H9 (cell line): ENCODE measurements around the gene COL4A2. TPM values are rescaled to one million over a fixed set of nuclear protein-coding genes. Genes with fewer than 3 reads are reported as not detected.
A peak's percentile ranks its signal among the peaks of the same experiment; 100 is the strongest.

Experiments
- DNase-seq: peaks from one replicate; pipeline ENCODE4 v3.0.0-alpha.2; 2017
- H2AFZ ChIP-seq: one replicate; pipeline ENCODE4 v1.6.1; 2013; ENCODE audit warnings: mild to moderate bottlenecking, low read length, control low read depth, moderate library complexity
- H2AK5ac ChIP-seq: 2 replicates; pipeline ENCODE4 v1.6.1; 2013; ENCODE audit warnings: low read length, control low read depth, mixed read lengths; ENCODE audit not compliant: insufficient read length
- H2BK120ac ChIP-seq: one replicate; pipeline ENCODE4 v1.6.1; 2013; ENCODE audit warnings: low read depth, mild to moderate bottlenecking, low read length, control low read depth, inconsistent platforms; ENCODE audit not compliant: poor library complexity, severe bottlenecking
- H2BK12ac ChIP-seq: 2 replicates; pipeline ENCODE4 v1.6.1; 2013; ENCODE audit warnings: low read length, control low read depth, mixed read lengths, low read depth; ENCODE audit not compliant: insufficient read length
- H2BK15ac ChIP-seq: 2 replicates; pipeline ENCODE4 v1.6.1; 2013; ENCODE audit warnings: low read depth, low read length, control low read depth
- H2BK20ac ChIP-seq: one replicate; pipeline ENCODE4 v1.6.1; 2013; ENCODE audit warnings: low read depth, mild to moderate bottlenecking, low read length, control low read depth, inconsistent platforms; ENCODE audit not compliant: poor library complexity, severe bottlenecking
- H2BK5ac ChIP-seq: 2 replicates; pipeline ENCODE4 v1.6.1; 2013; ENCODE audit warnings: low read length, control low read depth, mixed read lengths; ENCODE audit not compliant: insufficient read length
- H3K14ac ChIP-seq: 2 replicates; pipeline ENCODE4 v1.6.1; 2013; ENCODE audit warnings: low read length, control low read depth; ENCODE audit not compliant: insufficient read depth
- H3K18ac ChIP-seq: 2 replicates; pipeline ENCODE4 v1.6.1; 2013; ENCODE audit warnings: low read depth, mild to moderate bottlenecking, mixed read lengths, low read length, control low read depth; ENCODE audit not compliant: insufficient read length
- H3K23ac ChIP-seq: 2 replicates; pipeline ENCODE4 v1.6.1; 2013; ENCODE audit warnings: low read length, control low read depth, mixed read lengths, low read depth; ENCODE audit not compliant: insufficient read length
- H3K23me2 ChIP-seq: 2 replicates; pipeline ENCODE4 v1.6.1; 2013; ENCODE audit warnings: low read depth, mild to moderate bottlenecking, mixed read lengths, low read length, control low read depth; ENCODE audit not compliant: insufficient read length, poor library complexity, severe bottlenecking
- H3K27ac ChIP-seq: 2 replicates; pipeline ENCODE4 v1.5.1; 2013; ENCODE audit warnings: low read length, control low read depth, mixed read lengths, low read depth; ENCODE audit not compliant: insufficient read length
- H3K27me3 ChIP-seq: 2 replicates; pipeline ENCODE4 v1.6.1; 2013; ENCODE audit warnings: low read length, control low read depth, inconsistent platforms; ENCODE audit not compliant: insufficient read depth
- H3K4ac ChIP-seq: 2 replicates; pipeline ENCODE4 v1.6.1; 2013; ENCODE audit warnings: low read depth, mild to moderate bottlenecking, control low read depth, inconsistent platforms, low read length, moderate library complexity
- H3K4me1 ChIP-seq: 2 replicates; pipeline ENCODE4 v1.6.1; 2013; ENCODE audit warnings: low read length, control low read depth, inconsistent platforms; ENCODE audit not compliant: insufficient read depth
- H3K4me2 ChIP-seq: 2 replicates; pipeline ENCODE4 v1.6.1; 2013; ENCODE audit warnings: low read length, control low read depth, mixed read lengths; ENCODE audit not compliant: insufficient read length, insufficient read depth
- H3K56ac ChIP-seq: 2 replicates; pipeline ENCODE4 v1.6.1; 2013; ENCODE audit warnings: low read depth, mild to moderate bottlenecking, mixed read lengths, low read length, control low read depth; ENCODE audit not compliant: insufficient read length
- H3K79me1 ChIP-seq: 2 replicates; pipeline ENCODE4 v1.6.1; 2013; ENCODE audit warnings: low read depth, mild to moderate bottlenecking, moderate library complexity, low read length, control low read depth, inconsistent platforms; ENCODE audit not compliant: insufficient read depth, poor library complexity, severe bottlenecking
- H3K79me2 ChIP-seq: 2 replicates; pipeline ENCODE4 v1.6.1; 2013; ENCODE audit warnings: low read length, control low read depth, inconsistent platforms; ENCODE audit not compliant: insufficient read depth
- H3K9ac ChIP-seq: 2 replicates; pipeline ENCODE4 v1.6.1; 2013; ENCODE audit warnings: low read length, control low read depth, mixed read lengths; ENCODE audit not compliant: insufficient read length; ENCODE audit errors: extremely low read depth
- H3K9me3 ChIP-seq: one replicate; pipeline ENCODE4 v1.6.1; 2013; ENCODE audit warnings: low read depth, low read length, inconsistent platforms; ENCODE audit not compliant: control insufficient read depth
- H3T11ph ChIP-seq: one replicate; pipeline ENCODE4 v1.6.1; 2013; ENCODE audit warnings: mild to moderate bottlenecking, low read length, control low read depth, inconsistent platforms
- H4K20me1 ChIP-seq: one replicate; pipeline ENCODE4 v1.6.1; 2013; ENCODE audit not compliant: control insufficient read depth, insufficient read length, insufficient read depth
- H4K5ac ChIP-seq: 2 replicates; pipeline ENCODE4 v1.6.1; 2013; ENCODE audit warnings: low read depth, mild to moderate bottlenecking, mixed read lengths, low read length, control low read depth; ENCODE audit not compliant: insufficient read length
- H4K8ac ChIP-seq: replicated peaks from 2 replicates; pipeline ENCODE4 v1.6.1; 2013; ENCODE audit warnings: low read length, control low read depth, mixed read lengths, low read depth; ENCODE audit not compliant: insufficient read length
- H4K91ac ChIP-seq: 2 replicates; pipeline ENCODE4 v1.6.1; 2013; ENCODE audit warnings: low read depth, mild to moderate bottlenecking, moderate library complexity, mixed read lengths, low read length, control low read depth; ENCODE audit not compliant: insufficient read length
- H3K27ac Mint-ChIP-seq, 3 experiments: 2 replicates in 2 of 3; 3 replicates in 1 of 3; pipeline ENCODE4 v1.8.0; 2020 to 2021; ENCODE audit warnings: mixed read lengths in 3 of 3, mild to moderate bottlenecking in 1 of 3, moderate library complexity in 1 of 3
- H3K27me3 Mint-ChIP-seq: 2 replicates; pipeline ENCODE4 v1.8.0; 2021; ENCODE audit warnings: low read depth, mild to moderate bottlenecking, moderate library complexity, mixed read lengths
- H3K36me3 Mint-ChIP-seq, 3 experiments: 2 replicates in 2 of 3; 3 replicates in 1 of 3; pipeline ENCODE4 v1.8.0; 2020 to 2021; ENCODE audit warnings: low read depth in 3 of 3, mixed read lengths in 3 of 3; ENCODE audit not compliant: insufficient read depth in 1 of 3
- H3K4me1 Mint-ChIP-seq, 2 experiments: 2 replicates each; pipeline ENCODE4 v1.8.0; 2020; ENCODE audit warnings: mixed read lengths in 2 of 2
- H3K4me3 Mint-ChIP-seq, 2 experiments: 2 replicates in 1 of 2; 3 replicates in 1 of 2; pipeline ENCODE4 v1.8.0; 2020 to 2021; ENCODE audit warnings: mild to moderate bottlenecking in 2 of 2, mixed read lengths in 2 of 2, moderate library complexity in 1 of 2
- H3K9me3 Mint-ChIP-seq, 2 experiments: 2 replicates in 1 of 2; 3 replicates in 1 of 2; pipeline ENCODE4 v1.8.0; 2020; ENCODE audit warnings: mild to moderate bottlenecking in 2 of 2, mixed read lengths in 2 of 2, moderate library complexity in 1 of 2
- CTCF ChIP-seq: fragments of 200-600 bp; sonication (generic); conservative IDR thresholded peaks from 3 replicates; pipeline ENCODE4 v1.8.0; 2021; ENCODE audit warnings: antibody characterized with exemption, mild to moderate bottlenecking
- WGBS: extraction: QIAGEN DNeasy Blood & Tissue Kit; methylation state at CpG from one replicate; pipeline ENCODE4 v1.1.7; 2013; ENCODE audit warnings: missing lambda C conversion rate, low lambda C conversion rate, mixed read lengths; ENCODE audit not compliant: insufficient read length; ENCODE audit errors: extremely low coverage; 5-methylcytosine and 5-hydroxymethylcytosine counted together
- total RNA-seq: library from RNA; stranded (reverse); gene quantifications from 2 replicates; pipeline ENCODE4 v1.2.1, GENCODE V29; 2021

Gene COL4A2
- total RNA-seq, 1 experiment from 2014 or later: 76.5 TPM

GRCh38 chr13:110503979-110504499, 197.0 kb downstream of the COL4A2 start:
- no CpG with 5 or more reads among the region's 18 CpGs for WGBS
- Histone ChIP-seq H3K4me1 (no peaks in the 10 kb centered on the region), H4K5ac (no peak overlapping the region), H2AK5ac (no peak overlapping the region), H2AFZ (no peak overlapping the region), H4K20me1 (no peaks in the 10 kb centered on the region), H2BK120ac (no peak overlapping the region), H3K9ac (no peak overlapping the region), H3K79me2 (no peaks in the 10 kb centered on the region), H3K18ac (no peak overlapping the region), H3K4ac (no peak overlapping the region), H2BK12ac (no peak overlapping the region), H2BK20ac (no peak overlapping the region), H3K27me3 (no peaks in the 10 kb centered on the region), H3K14ac (no peak overlapping the region), H2BK15ac (no peak overlapping the region), H3K23me2 (no peaks in the 10 kb centered on the region), H3K9me3 (no peaks in the 10 kb centered on the region), H4K91ac (no peak overlapping the region), H2BK5ac (no peak overlapping the region), H3K4me2 (no peak overlapping the region), H3K23ac (no peak overlapping the region), H3K56ac (no peak overlapping the region), H3K79me1 (no peaks in the 10 kb centered on the region), H3K27ac (no peak overlapping the region), H4K8ac (no peak overlapping the region), H3T11ph (no peak overlapping the region)
- Mint-ChIP-seq H3K9me3 (no peaks in the 10 kb centered on the region), H3K27me3 (no peaks in the 10 kb centered on the region), H3K27ac (peak overlapping the region in 1 of 3 experiments; percentile 85; a peak in 1 of 7 replicates), H3K36me3 (peaks cover 39 to 74% (median 64%) of the 10 kb centered on the region in 3 experiments), H3K4me1 (no peaks in the 10 kb centered on the region), H3K4me3 (no peak overlapping the region)
- DNase-seq: no peak
- TF ChIP-seq CTCF: no peak
